GM10248 (cell line): ENCODE data around the gene TIMP4.

Source experiments
- CTCF ChIA-PET: fragments of 300-600 bp; sonication (Branson Sonifier 250); formaldehyde crosslinking; extraction: SDS; loops from one replicate; lab custom pipeline; 2021; ENCODE audit warnings: antibody characterized with exemption; lab: Yijun Ruan, JAX
- POLR2A ChIA-PET: fragments of 350-650 bp; sonication (Branson Sonifier 250); formaldehyde crosslinking; extraction: SDS; loops from one replicate; lab custom pipeline; 2020; ENCODE audit warnings: antibody characterized with exemption; lab: Yijun Ruan, JAX
- DNase-seq: peaks from one replicate; pipeline ENCODE4 v3.0.0; 2012; ENCODE audit errors: extremely low spot score
- TF ChIP-seq, protein P1 (sequence below): IDR thresholded peaks from 2 replicates; pipeline ENCODE4 v1.5.1; 2012; ENCODE audit warnings: mild to moderate bottlenecking, low read depth; ENCODE audit errors: extremely low read depth, missing control alignments, control extremely low read depth

TIMP4 gene

DNA sequence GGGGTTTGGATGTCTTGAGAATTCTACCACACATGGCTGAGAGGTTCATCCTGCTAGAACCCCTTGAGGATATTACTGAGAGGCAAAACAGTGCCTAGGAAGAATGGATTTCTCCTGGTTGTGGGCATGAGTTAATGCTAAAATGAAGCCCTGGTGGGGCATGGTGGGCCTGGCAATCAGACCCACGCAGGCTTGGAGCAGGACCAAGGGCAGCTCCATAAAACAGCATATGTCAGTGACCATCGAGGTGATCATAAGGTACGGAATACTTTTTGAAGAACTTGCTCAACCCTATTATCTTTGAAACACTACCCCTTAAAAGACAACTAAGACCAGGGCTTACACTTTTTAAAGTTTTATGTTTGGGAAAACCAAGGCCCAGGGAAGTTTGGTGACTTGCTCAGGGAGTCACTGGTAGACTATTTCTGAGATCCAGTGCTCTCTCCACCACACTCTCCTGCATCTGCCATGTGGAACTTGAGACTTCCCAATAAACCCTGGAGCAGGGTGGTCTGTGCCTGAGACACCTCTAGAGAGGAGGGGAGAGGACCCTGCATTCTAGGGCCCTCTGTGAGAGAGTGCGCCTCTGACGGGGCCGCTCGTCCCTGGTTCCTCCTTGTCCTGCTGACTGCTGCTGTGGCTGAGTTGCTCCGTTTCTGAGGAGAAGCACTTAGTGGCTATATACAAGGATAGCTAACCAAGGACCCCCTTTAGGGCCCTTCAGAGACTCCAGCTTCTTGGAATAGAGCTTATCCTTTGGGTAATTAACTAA lies 28.0 kb upstream of the TIMP4 start:
- DNase-seq, result no peak
- ChIA-PET CTCF (interaction anchor here (1.0 to 6.2 kb wide), 3 partner anchors 10 to 293 kb away, joined by 4 to 74 read pairs (median 6); no protein-coding TSS in a partner anchor), POLR2A (no interaction called here)
- TF ChIP-seq, protein P1, sequence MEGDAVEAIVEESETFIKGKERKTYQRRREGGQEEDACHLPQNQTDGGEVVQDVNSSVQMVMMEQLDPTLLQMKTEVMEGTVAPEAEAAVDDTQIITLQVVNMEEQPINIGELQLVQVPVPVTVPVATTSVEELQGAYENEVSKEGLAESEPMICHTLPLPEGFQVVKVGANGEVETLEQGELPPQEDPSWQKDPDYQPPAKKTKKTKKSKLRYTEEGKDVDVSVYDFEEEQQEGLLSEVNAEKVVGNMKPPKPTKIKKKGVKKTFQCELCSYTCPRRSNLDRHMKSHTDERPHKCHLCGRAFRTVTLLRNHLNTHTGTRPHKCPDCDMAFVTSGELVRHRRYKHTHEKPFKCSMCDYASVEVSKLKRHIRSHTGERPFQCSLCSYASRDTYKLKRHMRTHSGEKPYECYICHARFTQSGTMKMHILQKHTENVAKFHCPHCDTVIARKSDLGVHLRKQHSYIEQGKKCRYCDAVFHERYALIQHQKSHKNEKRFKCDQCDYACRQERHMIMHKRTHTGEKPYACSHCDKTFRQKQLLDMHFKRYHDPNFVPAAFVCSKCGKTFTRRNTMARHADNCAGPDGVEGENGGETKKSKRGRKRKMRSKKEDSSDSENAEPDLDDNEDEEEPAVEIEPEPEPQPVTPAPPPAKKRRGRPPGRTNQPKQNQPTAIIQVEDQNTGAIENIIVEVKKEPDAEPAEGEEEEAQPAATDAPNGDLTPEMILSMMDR, result no peak

DNA sequence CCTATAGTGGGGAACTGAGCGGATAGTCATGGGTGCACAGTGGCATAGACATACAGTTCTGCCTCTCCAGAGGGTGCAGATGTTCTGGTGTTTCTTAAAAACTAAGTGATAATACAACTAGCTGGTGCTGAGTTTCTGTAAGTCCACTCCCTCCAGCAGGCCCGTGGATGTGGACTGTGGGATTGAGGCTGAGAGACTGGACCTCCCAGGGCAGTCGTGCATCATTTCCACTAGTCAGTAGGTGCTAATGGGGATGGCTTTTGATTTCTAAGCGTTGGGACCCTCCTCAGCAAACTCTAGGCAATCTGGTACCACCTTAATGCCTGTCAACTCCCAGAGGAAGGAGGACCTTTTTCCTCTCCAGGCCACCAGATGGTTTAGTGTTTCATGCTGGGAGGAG lies 27.3 kb upstream of the TIMP4 start:
- ChIA-PET POLR2A (no interaction called here), CTCF (interaction anchor here (1.0 to 6.2 kb wide), 3 partner anchors 9 to 30 kb away, joined by 3 to 74 read pairs (median 6); no protein-coding TSS in a partner anchor)
- TF ChIP-seq, protein P1, result no peak
- DNase-seq, result no peak

DNA sequence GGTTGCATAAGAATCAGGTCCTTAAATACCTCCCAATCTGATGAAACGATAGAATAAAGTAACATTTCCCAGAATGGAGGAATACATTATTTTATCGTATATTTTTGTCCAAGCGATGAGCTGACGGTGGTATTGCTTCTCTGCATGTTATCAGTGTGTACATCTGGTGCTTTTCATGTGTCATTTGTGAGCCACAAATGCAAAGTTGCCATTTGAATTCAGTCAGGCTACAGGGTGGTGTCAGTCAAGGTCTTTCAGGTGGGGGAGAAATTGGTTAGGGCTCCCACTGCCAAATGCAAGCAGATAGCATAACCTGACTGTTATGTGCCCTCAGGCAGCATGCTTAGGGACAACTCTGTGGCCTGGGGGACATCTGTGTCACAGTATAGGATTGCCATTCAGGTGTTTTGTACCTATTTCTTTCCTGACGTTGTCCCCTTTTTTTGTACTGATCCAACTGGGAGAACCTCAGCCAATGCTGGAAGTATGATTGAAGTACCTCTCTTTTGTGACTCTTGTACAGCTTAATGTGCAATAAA lies 26.5 kb upstream of the TIMP4 start:
- TF ChIP-seq, protein P1, result no peak
- ChIA-PET CTCF (interaction anchor here (0.8 to 6.2 kb wide), 6 partner anchors 8 to 602 kb away, joined by 3 to 74 read pairs (median 4); no protein-coding TSS in a partner anchor), POLR2A (no interaction called here)
- no peak for DNase-seq

DNA sequence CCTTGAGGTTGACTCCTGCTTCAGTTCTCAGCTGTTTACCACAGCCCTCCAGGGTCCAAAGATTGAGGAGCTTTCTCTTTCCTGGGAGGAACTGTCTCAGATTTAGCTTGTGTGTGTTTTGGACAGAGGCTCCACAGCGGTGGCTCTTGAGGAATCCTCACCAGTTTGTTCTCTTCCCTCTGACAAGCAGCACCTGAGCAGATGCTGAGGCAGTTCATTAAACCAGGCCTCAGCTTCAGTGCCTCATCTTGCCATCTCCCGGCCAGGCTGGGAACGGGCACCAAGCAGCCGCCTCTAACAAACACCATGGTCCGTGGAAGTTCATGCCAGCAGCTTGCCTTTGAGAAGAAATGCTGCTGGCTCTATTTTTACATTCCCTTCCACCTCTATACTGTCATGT lies 25.8 kb upstream of the TIMP4 start:
- no peak for DNase-seq
- TF ChIP-seq, protein P1, result no peak
- CTCF ChIA-PET, result interaction anchor here (1.0 to 6.2 kb wide), 8 partner anchors 8 to 603 kb away, joined by 3 to 74 read pairs (median 3); no protein-coding TSS in a partner anchor
- POLR2A ChIA-PET, result interaction anchor here (0.5 kb wide), 1 partner anchor 1876 kb away, joined by 6 read pairs; no protein-coding TSS in a partner anchor

DNA sequence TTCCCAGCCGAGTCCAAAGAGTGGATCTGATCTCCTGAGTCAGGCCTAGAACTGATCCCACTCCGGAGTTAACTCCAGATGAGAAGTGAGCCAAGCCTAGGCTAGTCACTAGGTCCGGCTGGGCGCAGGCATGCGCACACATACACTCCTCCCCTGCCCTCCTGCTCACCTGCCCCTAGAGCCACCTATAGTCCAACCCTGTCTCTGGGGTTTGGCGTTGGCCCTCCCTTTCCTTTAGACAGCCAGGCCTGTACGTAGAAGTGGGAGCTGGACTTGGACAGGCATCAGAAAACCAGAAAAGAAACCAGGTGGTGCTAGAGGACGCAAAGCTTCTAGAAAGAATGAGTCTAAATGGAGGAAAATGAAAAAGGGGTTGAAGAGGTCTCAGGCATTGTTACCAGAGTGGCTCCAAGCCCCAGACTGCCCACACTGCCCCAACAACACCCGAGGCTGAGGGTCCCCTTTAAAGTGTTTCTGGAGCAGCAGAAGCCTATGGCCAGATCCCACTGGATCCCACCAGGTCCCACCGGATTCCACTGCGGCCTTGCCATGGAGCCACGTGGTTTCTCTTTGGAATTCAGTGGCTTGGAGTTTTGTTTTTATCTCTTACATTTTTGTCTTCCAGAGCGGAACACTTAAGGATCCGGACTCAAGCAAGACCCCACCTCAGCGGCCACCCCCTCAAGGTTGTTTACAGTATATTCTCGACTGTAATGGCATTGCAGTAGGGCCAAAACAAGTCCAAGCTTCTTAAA lies 24.2 kb upstream of the TIMP4 start:
- TF ChIP-seq, protein P1, result no peak
- POLR2A ChIA-PET, result no interaction called here
- no peak for DNase-seq
- CTCF ChIA-PET, result interaction anchor here (1.8 to 8.7 kb wide), 3 partner anchors 12 to 296 kb away, joined by 8 to 141 read pairs (median 9); no protein-coding TSS in a partner anchor

DNA sequence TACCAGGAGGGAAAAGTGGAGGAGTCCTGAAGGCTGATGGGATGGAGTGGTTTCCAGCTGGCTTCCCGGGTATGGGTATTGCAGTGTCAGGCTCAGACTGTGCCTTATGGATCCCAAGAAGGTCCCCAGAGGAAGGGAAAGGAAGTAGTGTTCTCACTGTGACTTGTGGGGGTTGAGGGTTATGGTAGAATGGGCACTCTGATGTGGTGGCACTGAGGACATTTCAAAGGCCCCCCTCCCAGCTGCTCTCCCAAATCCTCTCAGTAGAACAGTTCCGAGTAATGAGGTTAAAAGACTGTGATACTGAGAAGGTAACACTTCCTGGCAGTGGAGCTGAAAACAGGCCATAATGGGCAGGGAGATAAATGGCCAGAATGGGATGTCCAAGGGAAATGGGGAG lies 23.1 kb upstream of the TIMP4 start:
- ChIA-PET CTCF (interaction anchor here (1.0 to 8.7 kb wide), 5 partner anchors 9 to 498 kb away, joined by 3 to 141 read pairs (median 9); no protein-coding TSS in a partner anchor), POLR2A (no interaction called here)
- no peak for DNase-seq
- TF ChIP-seq, protein P1, result no peak
